CD14-positive monocyte (primary cell): ENCODE data around the gene ROBO1. TPM values are rescaled to one million over a fixed set of nuclear protein-coding genes. Genes with fewer than 3 reads are reported as not detected.

ENCODE experiments used
- DNase-seq, 3 donors: peaks; one replicate each; pipeline ENCODE4 v3.0.0-alpha.2; 2011 to 2022
- H2AFZ ChIP-seq: 2 replicates; pipeline ENCODE4 v1.6.0; 2012; ENCODE audit warnings: mild to moderate bottlenecking, low read depth, low read length, inconsistent platforms; ENCODE audit not compliant: insufficient read depth, poor library complexity, severe bottlenecking
- H3K27ac ChIP-seq, 2 donors: 1 replicate in 1 of 2; 2 replicates in 1 of 2; pipeline ENCODE4 v1.5.1; 2012 to 2013; ENCODE audit warnings: low read length in 2 of 2, control low read depth in 1 of 2, inconsistent platforms in 1 of 2, low read depth in 1 of 2, mild to moderate bottlenecking in 1 of 2
- H3K27me3 ChIP-seq, 2 donors: one replicate each; pipeline versions ENCODE4 v1.6.0 to v1.6.1; 2011 to 2013; ENCODE audit warnings: low read length in 2 of 2; ENCODE audit not compliant: control insufficient read depth in 2 of 2, insufficient read depth in 2 of 2
- H3K36me3 ChIP-seq, 2 donors: replicated peaks in 1 of 2; 1 replicate in 1 of 2; 2 replicates in 1 of 2; pipeline versions ENCODE4 v1.5.1 to v1.6.1; 2012 to 2013; ENCODE audit warnings: low read length in 2 of 2, control low read depth in 1 of 2, inconsistent platforms in 1 of 2, mild to moderate bottlenecking in 1 of 2; ENCODE audit not compliant: insufficient read depth in 2 of 2, control insufficient read depth in 1 of 2
- H3K4me1 ChIP-seq, 2 donors: 1 replicate in 1 of 2; 2 replicates in 1 of 2; pipeline versions ENCODE4 v1.5.1 to v1.6.1; 2012 to 2013; ENCODE audit warnings: low read length in 2 of 2, control low read depth in 1 of 2, inconsistent platforms in 1 of 2, mild to moderate bottlenecking in 1 of 2, moderate library complexity in 1 of 2; ENCODE audit not compliant: insufficient read depth in 2 of 2, control insufficient read depth in 1 of 2
- H3K4me2 ChIP-seq: replicated peaks from 2 replicates; pipeline ENCODE3; 2012; ENCODE audit warnings: low read length, moderate library complexity, mild to moderate bottlenecking; ENCODE audit not compliant: poor library complexity, severe bottlenecking; ENCODE audit errors: extremely low read depth
- H3K4me3 ChIP-seq, 3 experiments: fragments of 200-600 bp in 1 of 3; sonication (generic) in 1 of 3; replicated peaks in 1 of 3; 1 replicate in 2 of 3; 2 replicates in 1 of 3; pipeline ENCODE4 v1.5.1; 2011 to 2013; ENCODE audit warnings: low read length in 3 of 3, mild to moderate bottlenecking in 3 of 3, control low read depth in 2 of 3, low read depth in 2 of 3, inconsistent platforms in 1 of 3, moderate library complexity in 1 of 3
- H3K79me2 ChIP-seq: 2 replicates; pipeline ENCODE4 v1.6.0; 2012; ENCODE audit warnings: mild to moderate bottlenecking, control low read depth, inconsistent platforms, low read length, moderate library complexity; ENCODE audit not compliant: insufficient read depth
- H3K9ac ChIP-seq: 2 replicates; pipeline ENCODE4 v1.6.0; 2017; ENCODE audit warnings: low read length, mild to moderate bottlenecking; ENCODE audit not compliant: insufficient read depth, poor library complexity, severe bottlenecking
- H3K9me3 ChIP-seq, 2 donors: replicated peaks in 1 of 2; 1 replicate in 1 of 2; 2 replicates in 1 of 2; pipeline versions ENCODE4 v1.5.1 to v1.6.1; 2012 to 2013; ENCODE audit warnings: low read length in 2 of 2, control low read depth in 1 of 2; ENCODE audit not compliant: control insufficient read depth in 1 of 2, insufficient read depth in 1 of 2
- H4K20me1 ChIP-seq: 2 replicates; pipeline ENCODE4 v1.6.0; 2012; ENCODE audit warnings: mild to moderate bottlenecking, low read length, control low read depth, moderate library complexity; ENCODE audit not compliant: insufficient read depth
- H3K27ac Mint-ChIP-seq, 7 donors: one replicate each; pipeline ENCODE4 v1.8.0; 2020; ENCODE audit warnings: mild to moderate bottlenecking in 7 of 7, mixed read lengths in 7 of 7, moderate library complexity in 6 of 7, inconsistent platforms in 2 of 7
- H3K27me3 Mint-ChIP-seq, 3 donors: one replicate each; pipeline ENCODE4 v1.8.0; 2021 to 2022; ENCODE audit warnings: low read depth in 3 of 3, mild to moderate bottlenecking in 3 of 3, mixed read lengths in 3 of 3, moderate library complexity in 3 of 3, inconsistent platforms in 1 of 3
- H3K36me3 Mint-ChIP-seq, 2 donors: one replicate each; pipeline ENCODE4 v1.8.0; 2020; ENCODE audit warnings: mixed read lengths in 2 of 2, inconsistent platforms in 1 of 2, mild to moderate bottlenecking in 1 of 2
- H3K4me1 Mint-ChIP-seq: one replicate; pipeline ENCODE4 v1.8.0; 2020; ENCODE audit warnings: mild to moderate bottlenecking, mixed read lengths
- H3K4me3 Mint-ChIP-seq, 2 donors: one replicate each; pipeline ENCODE4 v1.8.0; 2020; ENCODE audit warnings: mild to moderate bottlenecking in 2 of 2, mixed read lengths in 2 of 2, moderate library complexity in 1 of 2
- H3K9me3 Mint-ChIP-seq, 7 donors: one replicate each; pipeline ENCODE4 v1.8.0; 2020 to 2022; ENCODE audit warnings: mixed read lengths in 7 of 7, mild to moderate bottlenecking in 6 of 7, moderate library complexity in 6 of 7, inconsistent platforms in 2 of 7
- WGBS: methylation state at CpG from one replicate; pipeline ENCODE4 v1.1.5; 2013; ENCODE audit warnings: missing lambda C conversion rate; ENCODE audit not compliant: insufficient coverage; 5-methylcytosine and 5-hydroxymethylcytosine counted together
- intact Hi-C, 2 donors: fragments of 100-400 bp; cut with micrococcal nuclease; formaldehyde crosslinking; loops; one replicate each; pipeline versions ENCODE4 v1.15.0 to v1.15.1; 2023
- polyA plus RNA-seq, 3 donors: library from polyadenylated mRNA; depleted of rRNA in 1 of 3; unstranded in 2 of 3; stranded (reverse) in 1 of 3; fragments of 300-500 nt in 2 of 3; fragments of >200 nt in 1 of 3; fragmentation: Illumina TruSeq in 2 of 3; gene quantifications; 1 replicate in 2 of 3; 2 replicates in 1 of 3; pipeline ENCODE4 v1.2.3, GENCODE V29; 2012 to 2021
- TF ChIP-seq, protein P1 (sequence below): fragments of 200-600 bp; IDR thresholded peaks from one replicate; pipeline ENCODE4 v1.8.0; 2022; ENCODE audit warnings: antibody characterized with exemption, mild to moderate bottlenecking

The ROBO1 gene
- polyA plus RNA-seq, 3 donors, result 0.09 to 0.10 TPM; not detected in 1

DNA sequence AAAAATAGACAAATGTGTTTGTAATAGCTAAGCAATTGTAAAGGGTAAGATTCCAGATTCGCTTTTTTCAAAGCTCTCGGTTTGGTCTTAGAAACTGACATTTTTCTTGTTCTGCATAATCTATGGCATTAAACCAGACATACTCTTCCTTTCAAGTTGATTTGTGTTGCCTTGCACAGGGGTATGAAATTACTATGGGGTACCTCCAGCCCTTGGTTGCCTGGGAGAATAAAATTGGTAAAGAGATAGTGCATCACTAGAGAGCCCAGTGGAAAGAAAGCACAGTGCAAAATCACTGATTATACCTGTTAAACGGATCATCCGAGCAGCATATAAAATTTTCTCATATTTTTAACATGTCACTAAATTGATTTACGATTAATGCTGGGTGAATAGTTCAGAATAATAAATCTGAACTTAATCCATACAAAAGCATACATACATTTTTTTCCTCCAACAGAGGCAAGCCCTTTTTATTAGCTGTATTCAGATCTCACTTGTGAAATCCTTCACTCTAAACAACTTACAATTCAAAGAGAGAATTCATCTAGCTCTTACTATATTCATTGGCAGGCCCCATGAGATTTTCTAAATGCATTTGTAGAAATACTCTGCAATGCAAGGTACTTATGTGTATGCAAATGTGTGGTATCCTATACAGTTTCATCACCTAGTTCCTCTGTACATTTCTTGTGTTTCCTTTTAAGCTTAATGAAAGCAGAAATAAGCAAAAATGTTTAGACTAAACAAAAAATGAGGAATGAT is 224.4 kb downstream of the ROBO1 start:
- H3K4me1 Mint-ChIP-seq, result no peaks in the 10 kb centered on the region
- Histone ChIP-seq H3K4me2 (no peak overlapping the region), H3K9me3 (no peaks in the 10 kb centered on the region), H3K9ac (no peak overlapping the region), H3K4me1 (no peaks in the 10 kb centered on the region), H3K36me3 (no peaks in the 10 kb centered on the region), H3K27ac (no peak overlapping the region), H3K27me3 (no peaks in the 10 kb centered on the region), H4K20me1 (no peaks in the 10 kb centered on the region), H2AFZ (no peak overlapping the region), H3K4me3 (no peak overlapping the region), H3K79me2 (no peaks in the 10 kb centered on the region)
- TF ChIP-seq, protein P1, sequence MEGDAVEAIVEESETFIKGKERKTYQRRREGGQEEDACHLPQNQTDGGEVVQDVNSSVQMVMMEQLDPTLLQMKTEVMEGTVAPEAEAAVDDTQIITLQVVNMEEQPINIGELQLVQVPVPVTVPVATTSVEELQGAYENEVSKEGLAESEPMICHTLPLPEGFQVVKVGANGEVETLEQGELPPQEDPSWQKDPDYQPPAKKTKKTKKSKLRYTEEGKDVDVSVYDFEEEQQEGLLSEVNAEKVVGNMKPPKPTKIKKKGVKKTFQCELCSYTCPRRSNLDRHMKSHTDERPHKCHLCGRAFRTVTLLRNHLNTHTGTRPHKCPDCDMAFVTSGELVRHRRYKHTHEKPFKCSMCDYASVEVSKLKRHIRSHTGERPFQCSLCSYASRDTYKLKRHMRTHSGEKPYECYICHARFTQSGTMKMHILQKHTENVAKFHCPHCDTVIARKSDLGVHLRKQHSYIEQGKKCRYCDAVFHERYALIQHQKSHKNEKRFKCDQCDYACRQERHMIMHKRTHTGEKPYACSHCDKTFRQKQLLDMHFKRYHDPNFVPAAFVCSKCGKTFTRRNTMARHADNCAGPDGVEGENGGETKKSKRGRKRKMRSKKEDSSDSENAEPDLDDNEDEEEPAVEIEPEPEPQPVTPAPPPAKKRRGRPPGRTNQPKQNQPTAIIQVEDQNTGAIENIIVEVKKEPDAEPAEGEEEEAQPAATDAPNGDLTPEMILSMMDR, result no peak
- no peaks in the 10 kb centered on the region for H3K9me3 Mint-ChIP-seq
- no CpG with 5 or more reads among the region's 5 CpGs for WGBS
- H3K4me3 Mint-ChIP-seq, result no peak overlapping the region
- H3K27me3 Mint-ChIP-seq, result no peaks in the 10 kb centered on the region
- no peak overlapping the region for H3K27ac Mint-ChIP-seq
- H3K36me3 Mint-ChIP-seq, result no peaks in the 10 kb centered on the region
- DNase-seq, result no peak
- intact Hi-C loops, result no loop called here

DNA sequence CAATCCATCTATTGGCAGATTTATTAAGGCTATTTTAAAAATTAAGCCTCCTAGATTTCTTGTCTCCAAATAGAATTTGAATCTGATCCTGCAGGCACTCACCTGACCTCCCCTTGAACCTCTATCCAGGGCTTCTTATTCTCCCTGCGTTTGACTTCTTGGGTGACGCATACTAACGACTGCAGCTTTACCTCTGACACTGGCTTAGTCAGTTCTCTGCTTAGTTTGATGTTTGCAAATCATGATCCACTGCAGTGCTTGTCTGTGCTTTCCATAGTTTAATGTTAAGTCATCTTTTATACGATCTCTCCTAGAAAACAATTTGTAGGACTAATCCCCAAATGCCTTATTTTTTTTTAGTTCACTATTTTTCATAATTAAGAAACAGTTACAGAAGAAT is 233.1 kb downstream of the ROBO1 start:
- H3K9me3 ChIP-seq, result no peaks in the 10 kb centered on the region

More for the DNA sequence above, 233.1 kb downstream of the ROBO1 start:
- no peak overlapping the region for H3K4me2 ChIP-seq
- no peaks in the 10 kb centered on the region for H3K27me3 ChIP-seq
- no peaks in the 10 kb centered on the region for H3K36me3 ChIP-seq
- no peak for DNase-seq
- no peak overlapping the region for H3K27ac ChIP-seq
- H3K4me1 ChIP-seq, result no peaks in the 10 kb centered on the region
- H4K20me1 ChIP-seq, result no peaks in the 10 kb centered on the region
- H3K9ac ChIP-seq, result no peak overlapping the region
- no peaks in the 10 kb centered on the region for H3K4me1 Mint-ChIP-seq
- no peak overlapping the region for H2AFZ ChIP-seq
- peaks cover 0 to 2% (median 0%) of the 10 kb centered on the region in 3 donors for H3K27me3 Mint-ChIP-seq
- H3K4me3 ChIP-seq, result no peak overlapping the region
- H3K27ac Mint-ChIP-seq, result no peak overlapping the region
- 57% methylated on average over 3 of the region's 4 CpGs for WGBS
- no peaks in the 10 kb centered on the region for H3K36me3 Mint-ChIP-seq
- H3K9me3 Mint-ChIP-seq, result no peaks in the 10 kb centered on the region
- TF ChIP-seq, protein P1, result no peak
- H3K79me2 ChIP-seq, result no peaks in the 10 kb centered on the region
- H3K4me3 Mint-ChIP-seq, result no peak overlapping the region
- intact Hi-C loops, result no loop called here
